ENCODE data around the gene LRRC66. TPM values are rescaled to one million over a fixed set of nuclear protein-coding genes. Genes with fewer than 3 reads are reported as not detected.

LRRC66 gene
- total RNA-seq, result under 1 TPM; 0.25 to 0.31 TPM

GRCh38 chr4:52019936-52020657 is at the start of gene LRRC66:
Gene LRRC66, minus strand, starts transcription at chr4:52020363. Its CDS starts 2,750 bp downstream, at chr4:52017613.
- DNase-seq (no peak), ATAC-seq (ENCODE audit: low read depth) (no peak)
- no peaks in the 10 kb centered on the region for H3K27me3 Mint-ChIP-seq
- H3K9me3 Mint-ChIP-seq, result no peaks in the 10 kb centered on the region
- no peak within 1 kb of the TSS for H3K4me3 Mint-ChIP-seq
- H3K27ac Mint-ChIP-seq, result no peak within 1 kb of the TSS
- no peaks in the 10 kb centered on the region for H3K4me1 Mint-ChIP-seq
- no peaks in the 10 kb centered on the region for H3K36me3 Mint-ChIP-seq
- POLR2A ChIA-PET, result no interaction called here

- H3K27me3 Mint-ChIP-seq, result peaks cover 20% of the 10 kb centered on the region
Observed at GRCh38 chr4:52069571-52069970, 49.4 kb upstream of the LRRC66 start.

GRCh38 chr4:52059372-52059771 is 39.2 kb upstream of the LRRC66 start:
- Mint-ChIP-seq H3K4me3 (no peak overlapping the region), H3K36me3 (no peaks in the 10 kb centered on the region), H3K9me3 (no peaks in the 10 kb centered on the region), H3K27me3 (peaks cover 23% of the 10 kb centered on the region), H3K4me1 (no peaks in the 10 kb centered on the region), H3K27ac (no peak overlapping the region)
- ATAC-seq (ENCODE audit: low read depth) (no peak), DNase-seq (no peak)
- POLR2A ChIA-PET, result interaction anchor here (1.2 kb wide), 1 partner anchor 21 kb away, joined by 3 read pairs; the partner anchor contains the start of gene SGCB

More at GRCh38 chr4:52069571-52069970, 49.4 kb upstream of the LRRC66 start:
- DNase-seq, result no peak
- Mint-ChIP-seq H3K9me3 (no peaks in the 10 kb centered on the region), H3K27ac (no peak overlapping the region), H3K36me3 (no peaks in the 10 kb centered on the region), H3K4me3 (no peak overlapping the region), H3K4me1 (no peaks in the 10 kb centered on the region)
- POLR2A ChIA-PET, result no interaction called here
- no peak for ATAC-seq (ENCODE audit: low read depth)

- no peak for ATAC-seq (ENCODE audit: low read depth)
- H3K9me3 Mint-ChIP-seq, result no peaks in the 10 kb centered on the region
- H3K27ac Mint-ChIP-seq, result no peak overlapping the region
- DNase-seq, result no peak
- POLR2A ChIA-PET, result interaction anchor here (1.2 kb wide), 1 partner anchor 20 kb away, joined by 3 read pairs; the partner anchor contains the start of gene SGCB
- H3K4me1 Mint-ChIP-seq, result no peaks in the 10 kb centered on the region
- H3K27me3 Mint-ChIP-seq, result peaks cover 34% of the 10 kb centered on the region
- H3K36me3 Mint-ChIP-seq, result no peaks in the 10 kb centered on the region
- no peak overlapping the region for H3K4me3 Mint-ChIP-seq
Observed at GRCh38 chr4:52058275-52058674, 38.1 kb upstream of the LRRC66 start.

- H3K4me3 Mint-ChIP-seq, result no peak overlapping the region
- peaks cover 4% of the 10 kb centered on the region for H3K4me1 Mint-ChIP-seq
- peaks cover 39% of the 10 kb centered on the region for H3K27me3 Mint-ChIP-seq
- H3K27ac Mint-ChIP-seq, result no peak overlapping the region
- POLR2A ChIA-PET, result no interaction called here
- no peaks in the 10 kb centered on the region for H3K9me3 Mint-ChIP-seq
- ATAC-seq (ENCODE audit: low read depth), result no peak
- H3K36me3 Mint-ChIP-seq, result no peaks in the 10 kb centered on the region
- DNase-seq, result no peak
Observed at GRCh38 chr4:52057196-52057595, 37.0 kb upstream of the LRRC66 start.

GRCh38 chr4:52054254-52054653 is 34.1 kb upstream of the LRRC66 start:
- DNase-seq (no peak), ATAC-seq (ENCODE audit: low read depth) (no peak)
- Mint-ChIP-seq H3K9me3 (no peaks in the 10 kb centered on the region), H3K4me3 (no peak overlapping the region), H3K36me3 (no peaks in the 10 kb centered on the region), H3K27me3 (peaks cover 59% of the 10 kb centered on the region), H3K4me1 (peaks cover 8% of the 10 kb centered on the region), H3K27ac (no peak overlapping the region)
- POLR2A ChIA-PET, result no interaction called here

- Mint-ChIP-seq H3K4me1 (peaks cover 8% of the 10 kb centered on the region), H3K27ac (no peak overlapping the region), H3K4me3 (peak overlapping the region; percentile 75), H3K27me3 (peaks cover 70% of the 10 kb centered on the region), H3K9me3 (peaks cover 1% of the 10 kb centered on the region), H3K36me3 (peaks cover 1% of the 10 kb centered on the region)
- ATAC-seq (ENCODE audit: low read depth) (no peak), DNase-seq (no peak)
- POLR2A ChIA-PET, result no interaction called here
Observed at GRCh38 chr4:52052475-52052780, 32.3 kb upstream of the LRRC66 start.

GRCh38 chr4:52051615-52052474 is 31.7 kb upstream of the LRRC66 start:
- H3K27me3 Mint-ChIP-seq, result peaks cover 75% of the 10 kb centered on the region
- peak; percentile 31 for DNase-seq
- H3K4me1 Mint-ChIP-seq, result peaks cover 8% of the 10 kb centered on the region
- H3K36me3 Mint-ChIP-seq, result peaks cover 1% of the 10 kb centered on the region
- peak; percentile 36 for ATAC-seq (ENCODE audit: low read depth)
- POLR2A ChIA-PET, result no interaction called here
- H3K4me3 Mint-ChIP-seq, result peak overlapping the region; percentile 75
- H3K27ac Mint-ChIP-seq, result no peak overlapping the region
- peaks cover 1% of the 10 kb centered on the region for H3K9me3 Mint-ChIP-seq

- H3K27me3 Mint-ChIP-seq, result peaks cover 78% of the 10 kb centered on the region
- H3K27ac Mint-ChIP-seq, result no peak within 1 kb of the TSS
- DNase-seq, result peak; percentile 39
- ATAC-seq (ENCODE audit: low read depth), result peak; percentile 61
- H3K9me3 Mint-ChIP-seq, result peaks cover 1% of the 10 kb centered on the region
- peak within 1 kb of the TSS; percentile 75 for H3K4me3 Mint-ChIP-seq
- H3K36me3 Mint-ChIP-seq, result peaks cover 1% of the 10 kb centered on the region
- peaks cover 8% of the 10 kb centered on the region for H3K4me1 Mint-ChIP-seq
- POLR2A ChIA-PET, result no interaction called here
Observed at GRCh38 chr4:52051213-52051614, 31.1 kb upstream of the LRRC66 start, which contains the start of gene SPATA18. Gene SPATA18, plus strand, starts transcription at chr4:52051304. Its CDS starts 401 bp downstream, at chr4:52051705.

GRCh38 chr4:52049266-52049665 is 29.1 kb upstream of the LRRC66 start:
- DNase-seq, result no peak
- peaks cover 1% of the 10 kb centered on the region for H3K9me3 Mint-ChIP-seq
- peaks cover 77% of the 10 kb centered on the region for H3K27me3 Mint-ChIP-seq
- POLR2A ChIA-PET, result no interaction called here
- ATAC-seq (ENCODE audit: low read depth), result no peak
- peaks cover 8% of the 10 kb centered on the region for H3K4me1 Mint-ChIP-seq
- no peak overlapping the region for H3K4me3 Mint-ChIP-seq
- no peak overlapping the region for H3K27ac Mint-ChIP-seq
- H3K36me3 Mint-ChIP-seq, result peaks cover 1% of the 10 kb centered on the region

GRCh38 chr4:52045028-52045427 is 24.9 kb upstream of the LRRC66 start:
- no peak for ATAC-seq (ENCODE audit: low read depth)
- Mint-ChIP-seq H3K27me3 (peaks cover 66% of the 10 kb centered on the region), H3K27ac (no peak overlapping the region), H3K36me3 (peaks cover 1% of the 10 kb centered on the region), H3K4me1 (no peaks in the 10 kb centered on the region), H3K4me3 (no peak overlapping the region), H3K9me3 (peaks cover 1% of the 10 kb centered on the region)
- POLR2A ChIA-PET, result no interaction called here
- no peak for DNase-seq

- POLR2A ChIA-PET, result interaction anchor here (0.8 to 1.0 kb wide), 3 partner anchors 21 to 205 kb away, joined by 3 to 4 read pairs (median 3); partner anchors contain the start of gene DCUN1D4
- H3K36me3 Mint-ChIP-seq, result no peaks in the 10 kb centered on the region
Observed at GRCh38 chr4:52038103-52038912, 18.1 kb upstream of the LRRC66 start, which contains the start of gene SGCB. Gene SGCB, minus strand, starts transcription at chr4:52038299. Its CDS starts 40 bp downstream, at chr4:52038259.

GRCh38 chr4:52037689-52038102 is 17.5 kb upstream of the LRRC66 start:
- H3K4me1 Mint-ChIP-seq, result peaks cover 23% of the 10 kb centered on the region
- ATAC-seq (ENCODE audit: low read depth) (peak; percentile 65), DNase-seq (no peak)
- H3K27me3 Mint-ChIP-seq, result peaks cover 22% of the 10 kb centered on the region
- no peaks in the 10 kb centered on the region for H3K36me3 Mint-ChIP-seq
- H3K4me3 Mint-ChIP-seq, result peak overlapping the region; percentile 82
- POLR2A ChIA-PET, result interaction anchor here (0.8 to 1.0 kb wide), 3 partner anchors 21 to 204 kb away, joined by 3 to 4 read pairs (median 3); partner anchors contain the start of gene DCUN1D4
- no peaks in the 10 kb centered on the region for H3K9me3 Mint-ChIP-seq
- H3K27ac Mint-ChIP-seq, result peak overlapping the region; percentile 28

More at GRCh38 chr4:52038103-52038912, 18.1 kb upstream of the LRRC66 start, which contains the start of gene SGCB:
- H3K4me3 Mint-ChIP-seq, result peak within 1 kb of the TSS; percentile 85
- ATAC-seq (ENCODE audit: low read depth) (peak; percentile 95), DNase-seq (peak; percentile 86)
- H3K9me3 Mint-ChIP-seq, result no peaks in the 10 kb centered on the region
- peak within 1 kb of the TSS; percentile 79 for H3K27ac Mint-ChIP-seq
- H3K27me3 Mint-ChIP-seq, result peaks cover 28% of the 10 kb centered on the region
- peaks cover 23% of the 10 kb centered on the region for H3K4me1 Mint-ChIP-seq
